HCT116 (cell line): ENCODE results near the gene COL18A1. TPM values are rescaled to one million over a fixed set of nuclear protein-coding genes. Genes with fewer than 3 reads are reported as not detected.

ENCODE experiments used
- ATAC-seq: fragments of 200-7000 bp; cut with Tn5 transposase; 2 replicates; pipeline ENCODE4 v1.9.1; 2020; ENCODE audit warnings: mild to moderate bottlenecking, moderate library complexity
- BruUV-seq: library from RNA; stranded (reverse); fragments of 400-500 nt; replicated peaks from 2 replicates; lab custom pipeline; 2021; lab: Mats Ljungman, UMichigan
- CTCF ChIA-PET: fragments of 300-600 bp; sonication (Branson Sonifier 250); formaldehyde crosslinking; loops from one replicate; lab custom pipeline; 2021; ENCODE audit warnings: antibody characterized with exemption; lab: Charles Lee
- POLR2A ChIA-PET: fragments of 300-600, 350-600 bp; sonication (Branson Sonifier 250); formaldehyde crosslinking; loops from one replicate; lab custom pipeline; 2021; ENCODE audit warnings: antibody characterized with exemption; lab: Charles Lee
- RAD21 ChIA-PET, 2 experiments: fragments of 300-600 bp; sonication (Branson Sonifier 250); formaldehyde crosslinking; loops; one replicate each; lab custom pipeline; 2023; ENCODE audit warnings: low total read pairs in 2 of 2; ENCODE audit not compliant: uncharacterized antibody in 2 of 2, unreplicated experiment in 2 of 2, low non-redundant PET in 1 of 2; lab: Charles Lee
- DNase-seq: peaks from one replicate; pipeline ENCODE4 v3.0.0-alpha.2; 2010; ENCODE audit warnings: low read depth, low spot score
- H2AFZ ChIP-seq: fragments of 200-600 bp; shearing (Covaris generic), sonication (generic); 2 replicates; pipeline ENCODE4 v1.6.1; 2017; ENCODE audit warnings: low read depth, mixed run types, mixed read lengths, antibody characterized with exemption, low read length; ENCODE audit not compliant: poor library complexity, severe bottlenecking
- H3K27ac ChIP-seq: 2 replicates; pipeline ENCODE4 v1.5.1; 2012; ENCODE audit warnings: low read depth, low read length
- H3K27me3 ChIP-seq: fragments of 200-600 bp; sonication (generic); 2 replicates; pipeline ENCODE4 v1.6.1; 2016; ENCODE audit warnings: mixed run types, low read length, mixed read lengths; ENCODE audit not compliant: insufficient read depth
- H3K36me3 ChIP-seq, 2 experiments: fragments of 200-500 bp in 1 of 2; fragments of 200-600 bp in 1 of 2; sonication (Bioruptor generic) in 1 of 2; sonication (generic) in 1 of 2; 2 replicates each; pipeline versions ENCODE4 v1.5.1 to v1.6.1; 2014 to 2016; ENCODE audit warnings: low read length in 2 of 2, inconsistent platforms in 1 of 2, mixed read lengths in 1 of 2, mixed run types in 1 of 2; ENCODE audit not compliant: insufficient read depth in 2 of 2, control insufficient read depth in 1 of 2
- H3K4me1 ChIP-seq, 2 experiments: fragments of 200-600 bp in 1 of 2; sonication (generic) in 1 of 2; 2 replicates each; pipeline versions ENCODE4 v1.5.1 to v1.6.1; 2012 to 2017; ENCODE audit warnings: low read length in 2 of 2, inconsistent platforms in 1 of 2, mild to moderate bottlenecking in 1 of 2, mixed read lengths in 1 of 2, mixed run types in 1 of 2, moderate library complexity in 1 of 2; ENCODE audit not compliant: insufficient read depth in 2 of 2, control insufficient read depth in 1 of 2
- H3K4me2 ChIP-seq: fragments of 200-600 bp; sonication (generic); 2 replicates; pipeline ENCODE4 v1.6.1; 2017; ENCODE audit warnings: mixed run types, low read length, mixed read lengths
- H3K4me3 ChIP-seq, 2 experiments: fragments of 200-600 bp in 1 of 2; sonication (generic) in 1 of 2; replicated peaks in 1 of 2; 2 replicates each; pipeline ENCODE4 v1.5.1; 2011 to 2016; ENCODE audit warnings: low read length in 2 of 2, control low read depth in 1 of 2, low read depth in 1 of 2, mild to moderate bottlenecking in 1 of 2, mixed read lengths in 1 of 2, mixed run types in 1 of 2
- H3K79me2 ChIP-seq: fragments of 200-600 bp; sonication (generic); 2 replicates; pipeline ENCODE4 v1.6.1; 2017; ENCODE audit warnings: mild to moderate bottlenecking, mixed run types, low read length, moderate library complexity, mixed read lengths; ENCODE audit not compliant: insufficient read depth
- H3K9ac ChIP-seq: fragments of 200-600 bp; sonication (generic); 2 replicates; pipeline ENCODE4 v1.6.1; 2016; ENCODE audit warnings: low read length, mixed read lengths
- H3K9me2 ChIP-seq: fragments of 200-600 bp; sonication (generic), shearing (Covaris generic); 2 replicates; pipeline ENCODE4 v1.6.1; 2017; ENCODE audit warnings: mixed run types, mild to moderate bottlenecking, moderate library complexity; ENCODE audit not compliant: insufficient read depth
- H3K9me3 ChIP-seq, 2 experiments: fragments of 200-500 bp in 1 of 2; fragments of 200-600 bp in 1 of 2; sonication (Bioruptor generic) in 1 of 2; sonication (generic) in 1 of 2; 2 replicates each; pipeline ENCODE4 v1.6.1; 2014 to 2017; ENCODE audit warnings: low read length in 2 of 2, mixed read lengths in 2 of 2, inconsistent platforms in 1 of 2, low read depth in 1 of 2, mild to moderate bottlenecking in 1 of 2, mixed run types in 1 of 2, moderate library complexity in 1 of 2; ENCODE audit not compliant: control insufficient read depth in 1 of 2, insufficient read depth in 1 of 2
- H4K20me1 ChIP-seq: fragments of 200-600 bp; sonication (generic), shearing (Covaris generic); 2 replicates; pipeline ENCODE4 v1.6.1; 2017; ENCODE audit warnings: mixed run types, mild to moderate bottlenecking, moderate library complexity; ENCODE audit not compliant: insufficient read depth
- ATF3 ChIP-seq: IDR thresholded peaks from 2 replicates; pipeline ENCODE4 v1.6.1; 2012
- CBX3 ChIP-seq: IDR thresholded peaks from 2 replicates; pipeline ENCODE4 v1.6.1; 2012; ENCODE audit warnings: low read depth
- CTCF ChIP-seq, 3 experiments: fragments of 200-600 bp in 1 of 3; sonication (generic) in 1 of 3; IDR thresholded peaks in 2 of 3; conservative IDR thresholded peaks in 1 of 3; 2 replicates each; pipeline ENCODE4 v1.5.1; 2012 to 2017; ENCODE audit warnings: low read depth in 2 of 3, low read length in 2 of 3, antibody characterized with exemption in 1 of 3, borderline replicate concordance in 1 of 3, control low read depth in 1 of 3, mild to moderate bottlenecking in 1 of 3, mixed read lengths in 1 of 3, mixed run types in 1 of 3, moderate library complexity in 1 of 3; ENCODE audit not compliant: insufficient read depth in 1 of 3
- EGR1 ChIP-seq: IDR thresholded peaks from 2 replicates; pipeline ENCODE4 v1.6.1; 2012; ENCODE audit warnings: low read depth
- ELF1 ChIP-seq: IDR thresholded peaks from 2 replicates; pipeline ENCODE4 v1.6.1; 2012; ENCODE audit warnings: low read depth, borderline replicate concordance
- EZH2 ChIP-seq: fragments of 200-600 bp; sonication (generic); IDR thresholded peaks from 2 replicates; pipeline ENCODE4 v1.6.1; 2017; ENCODE audit warnings: antibody characterized with exemption, mixed run types
- FOSL1 ChIP-seq: IDR thresholded peaks from 2 replicates; pipeline ENCODE4 v1.6.1; 2012; ENCODE audit warnings: low read depth
- JUND ChIP-seq: IDR thresholded peaks from 2 replicates; pipeline ENCODE4 v1.6.1; 2012
- MAX ChIP-seq: IDR thresholded peaks from 2 replicates; pipeline ENCODE4 v1.6.1; 2012
- POLR2A ChIP-seq: IDR thresholded peaks from 2 replicates; pipeline ENCODE4 v1.7.0; 2011; ENCODE audit warnings: borderline replicate concordance; ENCODE audit not compliant: insufficient read depth, insufficient read length; ENCODE audit errors: extremely low read depth
- RAD21 ChIP-seq: IDR thresholded peaks from 2 replicates; pipeline ENCODE4 v1.6.1; 2012; ENCODE audit warnings: low read depth, mild to moderate bottlenecking
- REST ChIP-seq: IDR thresholded peaks from 2 replicates; pipeline ENCODE4 v1.6.1; 2012; ENCODE audit warnings: low read depth
- SIN3A ChIP-seq: IDR thresholded peaks from 2 replicates; pipeline ENCODE4 v1.6.1; 2012; ENCODE audit warnings: low read depth
- SP1 ChIP-seq: IDR thresholded peaks from 2 replicates; pipeline ENCODE4 v1.6.1; 2012; ENCODE audit warnings: low read depth
- SRF ChIP-seq: IDR thresholded peaks from 2 replicates; pipeline ENCODE4 v1.6.1; 2012; ENCODE audit warnings: low read depth
- ZBTB33 ChIP-seq: IDR thresholded peaks from 2 replicates; pipeline ENCODE4 v1.6.1; 2011; ENCODE audit warnings: mild to moderate bottlenecking, low read length, moderate library complexity; ENCODE audit not compliant: insufficient replicate concordance; ENCODE audit errors: extremely low read depth
- ZFX ChIP-seq: fragments of 450-650 bp; IDR thresholded peaks from 2 replicates; pipeline ENCODE4 v1.6.1; 2017
- intact Hi-C: fragments of 100-400 bp; cut with micrococcal nuclease; formaldehyde crosslinking; loops from 2 replicates; pipeline ENCODE4 v1.10.0; 2022
- total RNA-seq: library from RNA; stranded (reverse); gene quantifications from one replicate; pipeline ENCODE4 v1.2.1, GENCODE V29; 2021; ENCODE audit not compliant: unreplicated experiment

Gene COL18A1
- total RNA-seq, 1 experiment from 2014 or later, result 59.5 TPM

GRCh38 chr21:45383111-45383614 lies 21.8 kb upstream of the COL18A1 start:
- intact Hi-C loops, result no loop called here
- RAD21 ChIA-PET, result no interaction called here
- no peak for DNase-seq
- no peak overlapping the region for H3K27ac ChIP-seq
- TF ChIP-seq ATF3, result no peak
- TF ChIP-seq ZFX, result no peak
- TF ChIP-seq POLR2A, result no peak
- TF ChIP-seq SP1, result no peak
- no peak for TF ChIP-seq CBX3
- TF ChIP-seq ELF1, result no peak
- no peak for TF ChIP-seq CTCF (IDR thresholded peaks at IDR 0.05 in 2 of 3, conservative IDR thresholded peaks at IDR 0.05 in 1 of 3; ENCODE audit: borderline replicate concordance in 1 of 3, insufficient read depth in 1 of 3, low read depth in 2 of 3, low read length in 2 of 3)
- TF ChIP-seq MAX, result no peak
- TF ChIP-seq EZH2, result no peak
- TF ChIP-seq SRF, result no peak
- TF ChIP-seq ZBTB33, result no peak
- TF ChIP-seq SIN3A, result no peak
- TF ChIP-seq EGR1, result no peak
- TF ChIP-seq FOSL1, result no peak
- TF ChIP-seq JUND, result no peak
- no peak for TF ChIP-seq RAD21
- no peak for TF ChIP-seq REST
- TF ChIP-seq, all 23 proteins: peak for 0
- POLR2A ChIA-PET, result no interaction called here
- Histone ChIP-seq H3K9ac (no peak overlapping the region), H3K4me1 (peaks cover 0 to 12% of the 10 kb centered on the region in 2 experiments; a peak in 1 of 4 replicates), H3K79me2 (no peaks in the 10 kb centered on the region), H2AFZ (no peak overlapping the region), H4K20me1 (no peaks in the 10 kb centered on the region), H3K4me3 (no peak overlapping the region), H3K27me3 (no peaks in the 10 kb centered on the region), H3K4me2 (no peak overlapping the region), H3K36me3 (no peaks in the 10 kb centered on the region), H3K9me3 (no peaks in the 10 kb centered on the region), H3K9me2 (no peaks in the 10 kb centered on the region)
- CTCF ChIA-PET, result no interaction called here
- no TSS peak for BruUV-seq
- ATAC-seq, result no peak
